ENCODE data around the gene CYP4F22. TPM values are rescaled to one million over a fixed set of nuclear protein-coding genes. Genes with fewer than 3 reads are reported as not detected.
"Not testable (repeated sequence)": the region's sequence is repeated elsewhere in the genome, so short reads cannot be mapped to it uniquely, and the experiment has no call there.

The CYP4F22 gene
- total RNA-seq, 2 donors from 2014 or later = not detected

DNA sequence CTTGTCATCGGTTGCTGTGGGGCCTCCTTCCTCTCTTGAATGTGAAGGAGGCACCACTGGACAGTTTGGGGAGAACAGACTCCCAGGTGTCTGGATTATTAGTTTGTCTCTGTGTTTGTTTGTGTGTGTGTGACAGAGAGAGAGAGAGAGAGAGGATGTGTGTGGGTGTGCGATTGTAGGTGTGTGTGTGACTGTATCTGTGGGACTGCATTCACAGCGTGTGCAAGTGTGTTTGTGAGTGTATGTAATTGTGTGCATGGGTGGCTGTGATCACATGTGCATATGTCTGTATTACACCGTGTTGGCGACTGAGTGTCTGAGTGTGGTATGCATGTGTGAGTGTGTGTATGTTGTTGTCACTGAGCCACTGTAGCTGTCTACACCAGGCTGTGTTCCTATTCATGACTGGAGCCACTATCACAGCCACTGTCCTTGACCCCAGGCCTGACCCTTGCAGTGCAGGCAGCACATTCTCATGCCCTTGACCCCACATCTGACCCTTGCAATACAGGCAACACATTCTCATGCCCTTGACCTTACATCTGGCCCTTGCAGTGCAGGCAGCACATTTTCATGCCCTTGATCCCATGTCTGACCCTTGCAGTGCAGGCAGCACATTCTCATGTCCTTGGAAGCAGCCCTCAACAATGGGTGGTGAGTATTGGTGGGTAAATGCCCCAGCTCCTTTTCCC lies 81.6 kb downstream of the CYP4F22 start:
- TF ChIP-seq CTCF (conservative IDR thresholded peaks at IDR 0.05) = no peak
- H3K36me3 Mint-ChIP-seq (ENCODE audit: low read depth) = peaks cover 3% of the 10 kb centered on the region
- H3K4me3 Mint-ChIP-seq = no peak overlapping the region
- no peak for DNase-seq
- H3K4me1 Mint-ChIP-seq = no peaks in the 10 kb centered on the region
- H3K27me3 Mint-ChIP-seq (ENCODE audit: insufficient read depth) = peaks cover 2% of the 10 kb centered on the region
- peaks cover 90% of the 10 kb centered on the region for H3K9me3 Mint-ChIP-seq
- 57 to 69% methylated on average over 1 to 5 of the region's 5 CpGs for WGBS, 2 experiments (ENCODE audit: insufficient coverage in 1 of 2, insufficient read length in 1 of 2)
- peaks cover 55% of the 10 kb centered on the region for H3K9me3 ChIP-seq (ENCODE audit: control insufficient read depth, low read length)
- no peaks in the 10 kb centered on the region for H3K27me3 ChIP-seq (ENCODE audit: control insufficient read depth, insufficient read depth, low read length, poor library complexity, severe bottlenecking)
- H3K9ac ChIP-seq (ENCODE audit: extremely low read depth, low read length, poor library complexity, severe bottlenecking) = no peak overlapping the region
- no peaks in the 10 kb centered on the region for H3K36me3 ChIP-seq (ENCODE audit: control insufficient read depth, insufficient read depth, low read length)
- no peak overlapping the region for H3K27ac ChIP-seq (ENCODE audit: low read depth, low read length)
- H3K4me1 ChIP-seq (ENCODE audit: control insufficient read depth, insufficient read depth, low read length) = no peaks in the 10 kb centered on the region
- H3K27ac Mint-ChIP-seq = no peak overlapping the region
- no peak overlapping the region for H3K4me3 ChIP-seq (ENCODE audit: low read length)

GRCh38 chr19:15591796-15592195 lies 83.5 kb downstream of the CYP4F22 start:
- H3K4me1 ChIP-seq (ENCODE audit: control insufficient read depth, insufficient read depth, low read length) = no peaks in the 10 kb centered on the region
- H3K36me3 Mint-ChIP-seq (ENCODE audit: low read depth) = peaks cover 3% of the 10 kb centered on the region
- WGBS, 2 experiments (ENCODE audit: insufficient coverage in 1 of 2, insufficient read length in 1 of 2) = 50 to 73% methylated on average over 1 to 4 of the region's 4 CpGs
- no peak overlapping the region for H3K4me3 Mint-ChIP-seq
- no peak overlapping the region for H3K27ac Mint-ChIP-seq
- H3K27ac ChIP-seq (ENCODE audit: low read depth, low read length) = no peak overlapping the region
- DNase-seq = no peak
- no peak overlapping the region for H3K9ac ChIP-seq (ENCODE audit: extremely low read depth, low read length, poor library complexity, severe bottlenecking)
- peaks cover 51% of the 10 kb centered on the region for H3K9me3 ChIP-seq (ENCODE audit: control insufficient read depth, low read length)
- no peaks in the 10 kb centered on the region for H3K36me3 ChIP-seq (ENCODE audit: control insufficient read depth, insufficient read depth, low read length)
- peaks cover 88% of the 10 kb centered on the region for H3K9me3 Mint-ChIP-seq
- H3K4me3 ChIP-seq (ENCODE audit: low read length) = no peak overlapping the region
- no peaks in the 10 kb centered on the region for H3K27me3 Mint-ChIP-seq (ENCODE audit: insufficient read depth)
- no peaks in the 10 kb centered on the region for H3K4me1 Mint-ChIP-seq
- no peak for TF ChIP-seq CTCF (conservative IDR thresholded peaks at IDR 0.05)
- no peaks in the 10 kb centered on the region for H3K27me3 ChIP-seq (ENCODE audit: control insufficient read depth, insufficient read depth, low read length, poor library complexity, severe bottlenecking)

GRCh38 chr19:15592506-15592905 lies 84.2 kb downstream of the CYP4F22 start:
- not testable (repeated sequence) for DNase-seq; H3K27me3 Mint-ChIP-seq (ENCODE audit: insufficient read depth); H3K4me3 Mint-ChIP-seq; H3K36me3 Mint-ChIP-seq (ENCODE audit: low read depth); H3K36me3 ChIP-seq (ENCODE audit: control insufficient read depth, insufficient read depth, low read length); H3K27me3 ChIP-seq (ENCODE audit: control insufficient read depth, insufficient read depth, low read length, poor library complexity, severe bottlenecking); H3K27ac ChIP-seq (ENCODE audit: low read depth, low read length); H3K4me3 ChIP-seq (ENCODE audit: low read length); H3K4me1 ChIP-seq (ENCODE audit: control insufficient read depth, insufficient read depth, low read length); H3K27ac Mint-ChIP-seq; H3K4me1 Mint-ChIP-seq; H3K9ac ChIP-seq (ENCODE audit: extremely low read depth, low read length, poor library complexity, severe bottlenecking)
- H3K9me3 Mint-ChIP-seq = peaks cover 87% of the 10 kb centered on the region
- peaks cover 44% of the 10 kb centered on the region for H3K9me3 ChIP-seq (ENCODE audit: control insufficient read depth, low read length)
- WGBS, 2 experiments (ENCODE audit: insufficient coverage in 1 of 2, insufficient read length in 1 of 2) = 23% methylated on average over 4 of the region's 5 CpGs; no CpG with 5 or more reads in 1 of the 2 experiments

DNA sequence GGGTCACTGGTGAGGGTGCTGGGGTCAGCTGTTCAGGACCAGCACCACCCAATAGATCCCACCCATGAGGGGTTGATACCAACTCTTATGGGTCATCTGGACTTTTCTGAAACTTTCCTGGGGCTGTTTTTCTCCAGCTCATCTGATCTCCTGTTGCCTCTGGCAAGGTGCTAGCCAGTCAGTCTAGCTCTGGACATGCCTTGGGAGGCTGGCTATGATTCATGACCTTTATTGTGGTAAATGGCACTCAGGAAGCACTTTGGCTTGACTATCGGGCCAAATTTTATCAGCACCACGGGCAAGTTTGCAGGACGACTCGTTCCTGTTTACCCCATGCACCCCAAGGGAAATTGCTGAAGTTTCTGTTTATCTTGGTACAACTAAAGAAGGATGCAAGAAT lies 85.4 kb downstream of the CYP4F22 start:
- not testable (repeated sequence) for H3K4me3 ChIP-seq (ENCODE audit: low read length); H3K27ac Mint-ChIP-seq; H3K27me3 ChIP-seq (ENCODE audit: control insufficient read depth, insufficient read depth, low read length, poor library complexity, severe bottlenecking); H3K27ac ChIP-seq (ENCODE audit: low read depth, low read length); H3K9ac ChIP-seq (ENCODE audit: extremely low read depth, low read length, poor library complexity, severe bottlenecking); H3K4me1 Mint-ChIP-seq; H3K4me3 Mint-ChIP-seq; DNase-seq; H3K36me3 Mint-ChIP-seq (ENCODE audit: low read depth); H3K4me1 ChIP-seq (ENCODE audit: control insufficient read depth, insufficient read depth, low read length); H3K27me3 Mint-ChIP-seq (ENCODE audit: insufficient read depth); H3K36me3 ChIP-seq (ENCODE audit: control insufficient read depth, insufficient read depth, low read length)
- H3K9me3 ChIP-seq (ENCODE audit: control insufficient read depth, low read length) = peaks cover 33% of the 10 kb centered on the region
- peaks cover 76% of the 10 kb centered on the region for H3K9me3 Mint-ChIP-seq
- WGBS, 2 experiments (ENCODE audit: insufficient coverage in 1 of 2, insufficient read length in 1 of 2) = 70% methylated on average over 4 of the region's 4 CpGs; no CpG with 5 or more reads in 1 of the 2 experiments
